Right lobe of liver (tissue), 6 donors: ENCODE measurements around the gene TLE6. TPM values are rescaled to one million over a fixed set of nuclear protein-coding genes. Genes with fewer than 3 reads are reported as not detected.
A peak's percentile ranks its signal among the peaks of the same experiment; 100 is the strongest.

Experiments
- ATAC-seq, 4 donors: fragments of 200-7000 bp; cut with Tn5 transposase; one replicate each; pipeline ENCODE4 v1.9.1; 2020; ENCODE audit warnings: mild to moderate bottlenecking in 4 of 4, moderate library complexity in 4 of 4
- DNase-seq, 3 donors: peaks; one replicate each; pipeline ENCODE4 v3.0.0-alpha.2; 2020
- H3K27ac ChIP-seq, 3 donors: fragments of 200-600 bp; one replicate each; pipeline ENCODE4 v1.8.0; 2022
- H3K27me3 ChIP-seq, 2 donors: fragments of 200-600 bp; one replicate each; pipeline ENCODE4 v1.8.0; 2022
- H3K36me3 ChIP-seq, 4 donors: fragments of 200-600 bp; sonication (generic) in 1 of 4; one replicate each; pipeline versions ENCODE4 v1.5.1 to v1.8.0; 2017 to 2022; ENCODE audit warnings: control low read depth in 1 of 4
- H3K4me1 ChIP-seq, 4 donors: fragments of 200-600 bp; sonication (generic) in 1 of 4; one replicate each; pipeline versions ENCODE4 v1.5.1 to v1.8.0; 2017 to 2022; ENCODE audit warnings: control low read depth in 1 of 4
- H3K4me3 ChIP-seq, 3 donors: fragments of 200-600 bp; one replicate each; pipeline ENCODE4 v1.8.0; 2022
- H3K9me3 ChIP-seq, 4 donors: fragments of 200-600 bp; sonication (generic) in 1 of 4; one replicate each; pipeline versions ENCODE4 v1.5.1 to v1.8.0; 2017 to 2022; ENCODE audit warnings: control low read depth in 1 of 4
- CTCF ChIP-seq, 4 donors: fragments of 200-600 bp in 3 of 4; fragments of 450-650 bp in 1 of 4; IDR thresholded peaks; one replicate each; pipeline versions ENCODE4 v1.5.1 to v1.8.0; 2016 to 2022; ENCODE audit warnings: antibody characterized with exemption in 4 of 4, mild to moderate bottlenecking in 2 of 4
- POLR2A ChIP-seq: fragments of 450-650 bp; IDR thresholded peaks from one replicate; pipeline ENCODE4 v1.6.1; 2017; ENCODE audit warnings: antibody characterized with exemption, mild to moderate bottlenecking
- WGBS: methylation state at CpG from one replicate; pipeline ENCODE4 v1.1.6; 2018; ENCODE audit warnings: low coverage, low lambda C conversion rate; ENCODE audit not compliant: insufficient coverage; ENCODE audit errors: missing lambda C conversion rate; 5-methylcytosine and 5-hydroxymethylcytosine counted together
- intact Hi-C, 2 donors: fragments of 100-400 bp; cut with DNase I; formaldehyde crosslinking; loops; one replicate each; pipeline versions ENCODE4 v1.11.2 to v1.14.1; 2022
- total RNA-seq, 6 experiments: library from RNA; depleted of rRNA in 2 of 6; stranded (reverse); fragments of >200 nt in 2 of 6; fragmentation: NEBNext Ultra II Directional in 3 of 6; extraction: Animal tissue kit (Norgen Biotek cat#: 25700) in 3 of 6; gene quantifications; one replicate each; pipeline versions ENCODE4 v1.1.0 to v1.2.4, GENCODE V29; 2016 to 2023
- donor health status: DM: no; HTN: yes; CAD: no.
- donor health status: DM: no; HTN: no; CAD: no.
- donor health status: DM: no; HTN: no; CAD: no.
- donor health status: DM: no; HTN: yes; CAD: no.
- donor health status: DM: no; HTN: yes; CAD: no.

TLE6 gene
- total RNA-seq, 6 experiments from 2014 or later = 2.3 to 8.9 (median 4.6) TPM

- intact Hi-C loops = no loop called here
- ATAC-seq = peak in 2 of 4 donors; percentile 13 to 30
- TF ChIP-seq POLR2A = no peak
- no peak for TF ChIP-seq CTCF (IDR thresholded peaks at IDR 0.05)
- Histone ChIP-seq H3K9me3 (no peaks in the 10 kb centered on the region), H3K4me1 (peaks cover 0 to 23% (median 3%) of the 10 kb centered on the region in 4 donors), H3K4me3 (no peak overlapping the region), H3K36me3 (no peaks in the 10 kb centered on the region), H3K27me3 (no peaks in the 10 kb centered on the region), H3K27ac (no peak overlapping the region)
- WGBS = no CpG with 5 or more reads among the region's 8 CpGs
- no peak for DNase-seq
These were observed 5.2 kb downstream of the TLE6 start for GRCh38 chr19:2982561-2982960.

- no peaks in the 10 kb centered on the region for H3K27me3 ChIP-seq
- ATAC-seq (peak; percentile 57 to 68 (median 66)), DNase-seq (peak; percentile 67 to 71 (median 70))
- H3K9me3 ChIP-seq = no peaks in the 10 kb centered on the region
- no peak overlapping the region for H3K4me3 ChIP-seq
- 6% methylated on average over 7 of the region's 10 CpGs for WGBS
- H3K27ac ChIP-seq = peak overlapping the region in 1 of 3 donors; percentile 28
- peaks cover 0 to 19% (median under 1%) of the 10 kb centered on the region in 4 donors for H3K4me1 ChIP-seq
- intact Hi-C loops = no loop called here
- no peak for TF ChIP-seq CTCF (IDR thresholded peaks at IDR 0.05)
- no peak for TF ChIP-seq POLR2A
- H3K36me3 ChIP-seq = no peaks in the 10 kb centered on the region
These were observed 5.6 kb downstream of the TLE6 start for GRCh38 chr19:2982983-2983350.

GRCh38 chr19:2983351-2984214, 6.2 kb downstream of the TLE6 start:
- ATAC-seq (peak; percentile 32 to 56 (median 38)), DNase-seq (peak in 1 of 3 donors; percentile 36)
- no peaks in the 10 kb centered on the region for H3K27me3 ChIP-seq
- no peaks in the 10 kb centered on the region for H3K36me3 ChIP-seq
- 22% methylated on average over 15 of the region's 24 CpGs for WGBS
- H3K4me1 ChIP-seq = peaks cover 0 to 15% (median 0%) of the 10 kb centered on the region in 4 donors
- no peak for TF ChIP-seq CTCF (IDR thresholded peaks at IDR 0.05)
- no peak for TF ChIP-seq POLR2A
- peak overlapping the region in 1 of 3 donors; percentile 28 for H3K27ac ChIP-seq
- H3K4me3 ChIP-seq = peak overlapping the region in 2 of 3 donors; percentile 25 to 29
- no peaks in the 10 kb centered on the region for H3K9me3 ChIP-seq
- intact Hi-C loops = no loop called here

GRCh38 chr19:2984215-2984528, 6.8 kb downstream of the TLE6 start:
- no peak overlapping the region for H3K27ac ChIP-seq
- H3K9me3 ChIP-seq = no peaks in the 10 kb centered on the region
- H3K4me3 ChIP-seq = peak overlapping the region in 2 of 3 donors; percentile 25 to 29
- no peak for ATAC-seq
- 12% methylated on average over 12 of the region's 14 CpGs for WGBS
- no peak for DNase-seq
- H3K4me1 ChIP-seq = peaks cover 0 to 13% (median 0%) of the 10 kb centered on the region in 4 donors
- H3K36me3 ChIP-seq = no peaks in the 10 kb centered on the region
- no peak for TF ChIP-seq CTCF (IDR thresholded peaks at IDR 0.05)
- no peak for TF ChIP-seq POLR2A
- no peaks in the 10 kb centered on the region for H3K27me3 ChIP-seq
- intact Hi-C loops = no loop called here
